ENCODE data around the gene NDUFA11. TPM values are rescaled to one million over a fixed set of nuclear protein-coding genes. Genes with fewer than 3 reads are reported as not detected.

NDUFA11 gene
- total and polyA plus RNA-seq, 2 of the 13 experiments (the other 11 are each of a cell fraction or from before 2014, with no cell fraction given), result 286 to 378 TPM

GRCh38 chr19:5915782-5916165 is 12.2 kb upstream of the NDUFA11 start (continued):
- no peak for TF ChIP-seq ZNF646 (CRISPR knock-in tag; IDR thresholded peaks at IDR 0.05)
- TF ChIP-seq RBFOX2 (IDR thresholded peaks at IDR 0.05; ENCODE audit: low read depth, low read length), result no peak
- TF ChIP-seq, protein P1, sequence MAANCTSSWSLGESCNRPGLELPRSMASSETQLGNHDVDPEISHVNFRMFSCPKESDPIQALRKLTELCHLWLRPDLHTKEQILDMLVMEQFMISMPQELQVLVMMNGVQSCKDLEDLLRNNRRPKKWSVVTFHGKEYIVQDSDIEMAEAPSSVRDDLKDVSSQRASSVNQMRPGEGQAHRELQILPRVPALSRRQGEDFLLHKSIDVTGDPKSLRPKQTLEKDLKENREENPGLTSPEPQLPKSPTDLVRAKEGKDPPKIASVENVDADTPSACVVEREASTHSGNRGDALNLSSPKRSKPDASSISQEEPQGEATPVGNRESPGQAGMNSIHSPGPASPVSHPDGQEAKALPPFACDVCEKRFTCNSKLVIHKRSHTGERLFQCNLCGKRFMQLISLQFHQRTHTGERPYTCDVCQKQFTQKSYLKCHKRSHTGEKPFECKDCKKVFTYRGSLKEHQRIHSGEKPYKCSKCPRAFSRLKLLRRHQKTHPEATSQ (CRISPR knock-in tag; IDR thresholded peaks at IDR 0.05; ENCODE audit: borderline replicate concordance), result no peak
- TF ChIP-seq HDAC2 (CRISPR knock-in tag; IDR thresholded peaks at IDR 0.05), result no peak
